OCI-LY7 (cell line): ENCODE measurements around the gene SLC17A4.

Experiments
- EZH2phosphoT487 ChIP-seq: fragments of 200-600 bp; sonication (generic); IDR thresholded peaks from 2 replicates; pipeline ENCODE4 v1.6.1; 2018; ENCODE audit warnings: low read depth, borderline replicate concordance, mild to moderate bottlenecking, mixed run types, antibody characterized with exemption, low read length, moderate library complexity, mixed read lengths
- TF ChIP-seq, protein P1 (sequence below): fragments of 200-600 bp; sonication (generic); conservative IDR thresholded peaks from 2 replicates; pipeline ENCODE4 v1.5.1; 2014; ENCODE audit warnings: mild to moderate bottlenecking, antibody characterized with exemption, low read length, moderate library complexity, mixed read lengths

DNA sequence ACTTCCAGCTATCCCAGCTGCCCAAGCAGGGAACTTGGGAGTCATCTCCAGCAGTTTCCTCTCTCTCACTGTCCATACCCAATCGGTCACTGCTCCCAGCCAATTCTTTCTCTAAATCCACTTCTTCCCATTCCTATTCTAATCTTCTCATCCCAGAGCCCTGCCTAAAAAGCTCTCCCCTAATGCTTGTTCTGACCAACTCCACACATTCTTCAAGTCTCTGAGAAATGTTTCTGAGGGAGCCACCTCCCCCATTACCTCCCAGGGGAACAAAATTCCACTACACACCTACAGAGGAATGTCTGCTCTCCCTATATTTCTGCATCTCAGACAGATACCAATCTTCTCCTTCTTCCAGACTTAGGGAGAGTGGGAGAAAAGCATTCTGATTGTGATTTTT, 14.0 kb downstream of the SLC17A4 start:
- TF ChIP-seq, protein P1, sequence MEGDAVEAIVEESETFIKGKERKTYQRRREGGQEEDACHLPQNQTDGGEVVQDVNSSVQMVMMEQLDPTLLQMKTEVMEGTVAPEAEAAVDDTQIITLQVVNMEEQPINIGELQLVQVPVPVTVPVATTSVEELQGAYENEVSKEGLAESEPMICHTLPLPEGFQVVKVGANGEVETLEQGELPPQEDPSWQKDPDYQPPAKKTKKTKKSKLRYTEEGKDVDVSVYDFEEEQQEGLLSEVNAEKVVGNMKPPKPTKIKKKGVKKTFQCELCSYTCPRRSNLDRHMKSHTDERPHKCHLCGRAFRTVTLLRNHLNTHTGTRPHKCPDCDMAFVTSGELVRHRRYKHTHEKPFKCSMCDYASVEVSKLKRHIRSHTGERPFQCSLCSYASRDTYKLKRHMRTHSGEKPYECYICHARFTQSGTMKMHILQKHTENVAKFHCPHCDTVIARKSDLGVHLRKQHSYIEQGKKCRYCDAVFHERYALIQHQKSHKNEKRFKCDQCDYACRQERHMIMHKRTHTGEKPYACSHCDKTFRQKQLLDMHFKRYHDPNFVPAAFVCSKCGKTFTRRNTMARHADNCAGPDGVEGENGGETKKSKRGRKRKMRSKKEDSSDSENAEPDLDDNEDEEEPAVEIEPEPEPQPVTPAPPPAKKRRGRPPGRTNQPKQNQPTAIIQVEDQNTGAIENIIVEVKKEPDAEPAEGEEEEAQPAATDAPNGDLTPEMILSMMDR: no peak
- no peak for TF ChIP-seq EZH2phosphoT487
